Measurements from ENCODE around the gene MMS19. TPM values are rescaled to one million over a fixed set of nuclear protein-coding genes. Genes with fewer than 3 reads are reported as not detected.

MMS19 gene
- polyA plus RNA-seq, 3 donors: 23.2 to 74.5 (median 29.2) TPM

- Mint-ChIP-seq H3K4me1 (peaks cover 5% of the 10 kb centered on the region), H3K4me3 (no peak overlapping the region), H3K36me3 (peaks cover 3 to 13% of the 10 kb centered on the region in 2 donors), H3K9me3 (no peaks in the 10 kb centered on the region), H3K27ac (no peak overlapping the region), H3K27me3 (ENCODE audit: low read depth in 3 of 3) (peaks cover 0 to 4% (median 0%) of the 10 kb centered on the region in 3 donors)
- Histone ChIP-seq H3K27me3 (ENCODE audit: control insufficient read depth in 2 of 2, insufficient read depth in 2 of 2, low read length in 2 of 2) (no peaks in the 10 kb centered on the region), H3K79me2 (ENCODE audit: insufficient read depth, low read length) (peaks cover 12% of the 10 kb centered on the region), H2AFZ (ENCODE audit: insufficient read depth, low read depth, low read length, poor library complexity, severe bottlenecking) (no peak overlapping the region), H3K36me3 (replicated peaks in 1 of 2; ENCODE audit: control insufficient read depth in 1 of 2, insufficient read depth in 2 of 2, low read length in 2 of 2) (peaks cover 0 to 10% of the 10 kb centered on the region in 2 donors), H3K9ac (ENCODE audit: insufficient read depth, low read length, poor library complexity, severe bottlenecking) (no peak overlapping the region), H3K4me2 (replicated peaks; ENCODE audit: extremely low read depth, low read length, poor library complexity, severe bottlenecking) (no peak overlapping the region), H3K4me1 (ENCODE audit: control insufficient read depth in 1 of 2, insufficient read depth in 2 of 2, low read length in 2 of 2) (no peaks in the 10 kb centered on the region), H3K4me3 (replicated peaks in 1 of 3; ENCODE audit: low read depth in 2 of 3, low read length in 3 of 3) (no peak overlapping the region), H3K27ac (ENCODE audit: low read depth in 1 of 2, low read length in 2 of 2) (no peak overlapping the region), H3K9me3 (replicated peaks in 1 of 2; ENCODE audit: control insufficient read depth in 1 of 2, insufficient read depth in 1 of 2, low read length in 2 of 2) (no peaks in the 10 kb centered on the region), H4K20me1 (ENCODE audit: insufficient read depth, low read length) (peaks cover 94% of the 10 kb centered on the region)
- intact Hi-C loops (cut with micrococcal nuclease): no loop called here
- DNase-seq: no peak
- no CpG with 5 or more reads among the region's 1 CpG for WGBS (ENCODE audit: insufficient coverage)
- no peak for TF ChIP-seq CTCF (IDR thresholded peaks at IDR 0.05)
Observed at GRCh38 chr10:97512993-97513392, 14.8 kb upstream of the MMS19 start.

GRCh38 chr10:97511711-97512440 is 13.7 kb upstream of the MMS19 start:
- Histone ChIP-seq H3K79me2 (ENCODE audit: insufficient read depth, low read length) (peaks cover 16% of the 10 kb centered on the region), H3K36me3 (replicated peaks in 1 of 2; ENCODE audit: control insufficient read depth in 1 of 2, insufficient read depth in 2 of 2, low read length in 2 of 2) (peaks cover 0 to 10% of the 10 kb centered on the region in 2 donors), H4K20me1 (ENCODE audit: insufficient read depth, low read length) (peaks cover 91% of the 10 kb centered on the region), H3K9ac (ENCODE audit: insufficient read depth, low read length, poor library complexity, severe bottlenecking) (no peak overlapping the region), H3K9me3 (replicated peaks in 1 of 2; ENCODE audit: control insufficient read depth in 1 of 2, insufficient read depth in 1 of 2, low read length in 2 of 2) (no peaks in the 10 kb centered on the region), H3K4me2 (replicated peaks; ENCODE audit: extremely low read depth, low read length, poor library complexity, severe bottlenecking) (no peak overlapping the region), H3K4me1 (ENCODE audit: control insufficient read depth in 1 of 2, insufficient read depth in 2 of 2, low read length in 2 of 2) (no peaks in the 10 kb centered on the region), H3K27ac (ENCODE audit: low read depth in 1 of 2, low read length in 2 of 2) (no peak overlapping the region), H3K27me3 (ENCODE audit: control insufficient read depth in 2 of 2, insufficient read depth in 2 of 2, low read length in 2 of 2) (no peaks in the 10 kb centered on the region), H2AFZ (ENCODE audit: insufficient read depth, low read depth, low read length, poor library complexity, severe bottlenecking) (no peak overlapping the region), H3K4me3 (replicated peaks in 1 of 3; ENCODE audit: low read depth in 2 of 3, low read length in 3 of 3) (no peak overlapping the region)
- WGBS (ENCODE audit: insufficient coverage): no CpG with 5 or more reads among the region's 3 CpGs
- intact Hi-C loops (cut with micrococcal nuclease): no loop called here
- no peak overlapping the region for H3K4me3 Mint-ChIP-seq
- no peak for TF ChIP-seq CTCF (IDR thresholded peaks at IDR 0.05)
- no peaks in the 10 kb centered on the region for H3K9me3 Mint-ChIP-seq
- peaks cover 0 to 4% (median 0%) of the 10 kb centered on the region in 3 donors for H3K27me3 Mint-ChIP-seq (ENCODE audit: low read depth in 3 of 3)
- no peak overlapping the region for H3K27ac Mint-ChIP-seq
- H3K4me1 Mint-ChIP-seq: peaks cover 2% of the 10 kb centered on the region
- DNase-seq: no peak
- peaks cover 3 to 13% of the 10 kb centered on the region in 2 donors for H3K36me3 Mint-ChIP-seq

All from CD14-positive monocyte (primary cell).